PC-3 (cell line): Measurements from ENCODE around the gene NOP14. TPM values are rescaled to one million over a fixed set of nuclear protein-coding genes. Genes with fewer than 3 reads are reported as not detected.

Experiments used
- ATAC-seq: fragments of 200-7000 bp; cut with Tn5 transposase; 2 replicates; pipeline ENCODE4 v1.9.1; 2020; ENCODE audit warnings: mild to moderate bottlenecking, moderate library complexity
- BruUV-seq: library from RNA; stranded (reverse); fragments of 400-500 nt; replicated peaks from 2 replicates; lab custom pipeline; 2021; lab: Mats Ljungman, UMichigan
- CTCF ChIA-PET: fragments of 300-600 bp; sonication (Branson Sonifier 250); formaldehyde crosslinking; loops from one replicate; lab custom pipeline; 2022; ENCODE audit warnings: antibody characterized with exemption; lab: Charles Lee
- POLR2A ChIA-PET: fragments of 300-600 bp; sonication (Branson Sonifier 250); formaldehyde crosslinking; loops from one replicate; lab custom pipeline; 2022; ENCODE audit warnings: antibody characterized with exemption; ENCODE audit not compliant: unreplicated experiment; lab: Charles Lee
- DNase-seq: peaks from one replicate; pipeline ENCODE4 v3.0.0-alpha.2; 2015
- H2AFZ ChIP-seq: fragments of 300-600 bp; sonication (generic); 2 replicates; pipeline ENCODE4 v1.6.0; 2016; ENCODE audit warnings: antibody characterized with exemption, low read length
- H3F3A ChIP-seq: fragments of 300-600 bp; sonication (generic); one replicate; pipeline ENCODE4 v1.6.0; 2017; ENCODE audit warnings: antibody characterized with exemption, low read length, control low read depth, mild to moderate bottlenecking; ENCODE audit not compliant: unreplicated experiment
- H3K27ac ChIP-seq: fragments of 300-600 bp; sonication (generic); 2 replicates; pipeline ENCODE4 v1.5.1; 2016; ENCODE audit warnings: mild to moderate bottlenecking, low read length
- H3K27me3 ChIP-seq: fragments of 300-600 bp; sonication (generic); 2 replicates; pipeline ENCODE4 v1.6.1; 2016; ENCODE audit warnings: low read length, mixed read lengths
- H3K36me3 ChIP-seq: fragments of 300-600 bp; sonication (generic); 2 replicates; pipeline ENCODE4 v1.6.1; 2016; ENCODE audit warnings: low read depth, mixed run types, low read length, mixed read lengths
- H3K4me1 ChIP-seq: fragments of 300-600 bp; sonication (generic); 2 replicates; pipeline ENCODE4 v1.5.1; 2016; ENCODE audit warnings: low read length; ENCODE audit not compliant: insufficient read depth
- H3K4me2 ChIP-seq: fragments of 300-600 bp; sonication (generic); 2 replicates; pipeline ENCODE4 v1.6.0; 2016; ENCODE audit warnings: low read length
- H3K4me3 ChIP-seq: fragments of 300-600 bp; sonication (generic); 2 replicates; pipeline ENCODE4 v1.5.1; 2016; ENCODE audit warnings: mild to moderate bottlenecking, low read length, mixed read lengths
- H3K79me2 ChIP-seq: fragments of 300-600 bp; sonication (generic); 2 replicates; pipeline ENCODE4 v1.6.1; 2017; ENCODE audit warnings: low read length, mixed read lengths
- H3K9ac ChIP-seq: fragments of 300-600 bp; sonication (generic); 2 replicates; pipeline ENCODE4 v1.6.0; 2016; ENCODE audit warnings: mild to moderate bottlenecking, low read length
- H3K9me2 ChIP-seq: fragments of 300-600 bp; sonication (generic); replicated peaks from 2 replicates; pipeline ENCODE4 v1.6.1; 2016; ENCODE audit warnings: mixed run types, low read length, mixed read lengths
- H3K9me3 ChIP-seq: fragments of 300-600 bp; sonication (generic); 2 replicates; pipeline ENCODE4 v1.6.1; 2016; ENCODE audit warnings: low read length, mixed read lengths
- H4K20me1 ChIP-seq: fragments of 300-600 bp; sonication (generic); 2 replicates; pipeline ENCODE4 v1.6.1; 2016; ENCODE audit warnings: low read length, mixed read lengths
- EZH2 ChIP-seq: fragments of 300-600 bp; sonication (generic); IDR thresholded peaks from one replicate; pipeline ENCODE4 v1.6.1; 2017; ENCODE audit warnings: antibody characterized with exemption, mild to moderate bottlenecking, low read length; ENCODE audit not compliant: unreplicated experiment
- EZH2phosphoT487 ChIP-seq: fragments of 300-600 bp; sonication (generic); IDR thresholded peaks from 2 replicates; pipeline ENCODE4 v1.6.1; 2018; ENCODE audit warnings: mild to moderate bottlenecking, antibody characterized with exemption, low read length, borderline replicate concordance
- intact Hi-C: fragments of 100-400 bp; cut with micrococcal nuclease; formaldehyde crosslinking; loops from 2 replicates; pipeline ENCODE4 v1.9.0; 2023
- total RNA-seq: library from RNA; depleted of rRNA; stranded (reverse); fragments of >200 nt; gene quantifications from 2 replicates; pipeline ENCODE4 v1.2.3, GENCODE V29; 2014
- TF ChIP-seq, protein P1 (sequence below): fragments of 300-600 bp; sonication (generic); conservative IDR thresholded peaks from 2 replicates; pipeline ENCODE4 v1.5.1; 2017; ENCODE audit warnings: antibody characterized with exemption, low read depth, mild to moderate bottlenecking, low read length

The NOP14 gene
- total RNA-seq, 1 experiment from 2014 or later, result 26.0 TPM

DNA sequence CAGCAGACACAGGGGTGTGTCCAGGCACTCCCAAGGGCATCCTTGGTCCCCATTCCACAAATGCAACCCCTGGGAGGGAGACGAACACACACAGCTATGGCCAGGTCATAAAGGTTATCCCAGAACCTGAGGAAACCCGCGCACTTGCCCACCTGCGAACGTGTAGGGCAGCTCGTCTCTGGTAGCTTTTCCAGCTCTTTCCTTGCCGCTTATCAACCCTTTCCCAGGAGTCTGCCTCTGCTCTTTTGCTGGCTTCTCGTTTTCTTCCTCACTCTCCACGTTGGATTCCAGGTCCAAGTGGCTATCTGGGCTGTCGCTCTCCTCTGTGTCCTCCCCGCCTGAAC is 13.5 kb downstream of the NOP14 start:
- intact Hi-C loops, result no loop called here
- Histone ChIP-seq H3K4me1 (no peaks in the 10 kb centered on the region), H3K27ac (no peak overlapping the region), H3K27me3 (no peaks in the 10 kb centered on the region), H3F3A (no peaks in the 10 kb centered on the region), H3K9me3 (no peaks in the 10 kb centered on the region), H3K4me2 (no peak overlapping the region), H3K9me2 (no peaks in the 10 kb centered on the region), H3K9ac (no peak overlapping the region), H3K36me3 (peaks cover 39% of the 10 kb centered on the region), H3K4me3 (no peak overlapping the region), H2AFZ (no peak overlapping the region), H4K20me1 (no peaks in the 10 kb centered on the region), H3K79me2 (no peaks in the 10 kb centered on the region)
- TF ChIP-seq EZH2 (no peak), EZH2phosphoT487 (no peak)
- TF ChIP-seq, protein P1, sequence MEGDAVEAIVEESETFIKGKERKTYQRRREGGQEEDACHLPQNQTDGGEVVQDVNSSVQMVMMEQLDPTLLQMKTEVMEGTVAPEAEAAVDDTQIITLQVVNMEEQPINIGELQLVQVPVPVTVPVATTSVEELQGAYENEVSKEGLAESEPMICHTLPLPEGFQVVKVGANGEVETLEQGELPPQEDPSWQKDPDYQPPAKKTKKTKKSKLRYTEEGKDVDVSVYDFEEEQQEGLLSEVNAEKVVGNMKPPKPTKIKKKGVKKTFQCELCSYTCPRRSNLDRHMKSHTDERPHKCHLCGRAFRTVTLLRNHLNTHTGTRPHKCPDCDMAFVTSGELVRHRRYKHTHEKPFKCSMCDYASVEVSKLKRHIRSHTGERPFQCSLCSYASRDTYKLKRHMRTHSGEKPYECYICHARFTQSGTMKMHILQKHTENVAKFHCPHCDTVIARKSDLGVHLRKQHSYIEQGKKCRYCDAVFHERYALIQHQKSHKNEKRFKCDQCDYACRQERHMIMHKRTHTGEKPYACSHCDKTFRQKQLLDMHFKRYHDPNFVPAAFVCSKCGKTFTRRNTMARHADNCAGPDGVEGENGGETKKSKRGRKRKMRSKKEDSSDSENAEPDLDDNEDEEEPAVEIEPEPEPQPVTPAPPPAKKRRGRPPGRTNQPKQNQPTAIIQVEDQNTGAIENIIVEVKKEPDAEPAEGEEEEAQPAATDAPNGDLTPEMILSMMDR, result no peak
- CTCF ChIA-PET, result no interaction called here
- DNase-seq (no peak), ATAC-seq (no peak)
- POLR2A ChIA-PET, result no interaction called here
- no TSS peak for BruUV-seq

- no peaks in the 10 kb centered on the region for H3K79me2 ChIP-seq
- no peak overlapping the region for H3K27ac ChIP-seq
- H3K9me2 ChIP-seq, result no peaks in the 10 kb centered on the region
- H3K27me3 ChIP-seq, result no peaks in the 10 kb centered on the region
- no peaks in the 10 kb centered on the region for H3F3A ChIP-seq
- H3K4me2 ChIP-seq, result no peak overlapping the region
- no peak overlapping the region for H2AFZ ChIP-seq
- no peak overlapping the region for H3K4me3 ChIP-seq
- ChIA-PET CTCF (no interaction called here), POLR2A (no interaction called here)
- no peaks in the 10 kb centered on the region for H3K4me1 ChIP-seq
- H4K20me1 ChIP-seq, result no peaks in the 10 kb centered on the region
- H3K36me3 ChIP-seq, result peaks cover 39% of the 10 kb centered on the region
- no peak overlapping the region for H3K9ac ChIP-seq
- BruUV-seq, result no TSS peak
- DNase-seq (peak; percentile 30), ATAC-seq (peak; percentile 80)
- intact Hi-C loops, result no loop called here
- H3K9me3 ChIP-seq, result no peaks in the 10 kb centered on the region
- TF ChIP-seq, protein P1, result peak; percentile 60
- no peak for TF ChIP-seq EZH2phosphoT487
Observed at GRCh38 chr4:2948895-2949781, 14.1 kb downstream of the NOP14 start.

- intact Hi-C loops, result no loop called here
- Histone ChIP-seq H3K79me2 (no peaks in the 10 kb centered on the region), H3K27ac (no peak overlapping the region), H3K9ac (no peak overlapping the region), H3K36me3 (peaks cover 39% of the 10 kb centered on the region), H3K4me2 (no peak overlapping the region), H4K20me1 (no peaks in the 10 kb centered on the region), H3F3A (no peaks in the 10 kb centered on the region), H3K27me3 (no peaks in the 10 kb centered on the region), H3K9me3 (no peaks in the 10 kb centered on the region), H3K4me1 (no peaks in the 10 kb centered on the region), H3K4me3 (no peak overlapping the region), H2AFZ (no peak overlapping the region), H3K9me2 (no peaks in the 10 kb centered on the region)
- no peak for DNase-seq
- no TSS peak for BruUV-seq
- TF ChIP-seq, protein P1, result no peak
- TF ChIP-seq EZH2phosphoT487, result no peak
- TF ChIP-seq EZH2, result no peak
- CTCF ChIA-PET, result no interaction called here
- POLR2A ChIA-PET, result no interaction called here
- ATAC-seq, result no peak
Observed at GRCh38 chr4:2947926-2948325, 15.3 kb downstream of the NOP14 start.
